HepG2 (cell line): Measurements from ENCODE around the gene MYL6. TPM values are rescaled to one million over a fixed set of nuclear protein-coding genes. Genes with fewer than 3 reads are reported as not detected.

ENCODE experiments used
- BHLHE40 ChIP-seq: IDR thresholded peaks from 2 replicates; pipeline ENCODE4 v1.6.1; 2011; ENCODE audit warnings: low read length, improper control_type of control experiment
- CHCHD3 ChIP-seq: sonication (generic); formaldehyde crosslinking; IDR thresholded peaks from 2 replicates; pipeline ENCODE4 v1.8.0; 2022; ENCODE audit warnings: mild to moderate bottlenecking, missing genetic modification reagents, moderate library complexity
- GLMP ChIP-seq: sonication (generic); formaldehyde crosslinking; IDR thresholded peaks from 2 replicates; pipeline ENCODE4 v1.9.0; 2021; ENCODE audit warnings: missing genetic modification reagents, mild to moderate bottlenecking, borderline replicate concordance
- NCOA2 ChIP-seq: sonication (generic); formaldehyde crosslinking; IDR thresholded peaks from 2 replicates; pipeline ENCODE4 v1.8.0; 2022; ENCODE audit warnings: inconsistent platforms
- NR1H2 ChIP-seq: sonication (generic); formaldehyde crosslinking; IDR thresholded peaks from 2 replicates; pipeline ENCODE4 v1.8.1; 2022; ENCODE audit warnings: low read depth, missing genetic modification reagents, borderline replicate concordance
- YEATS2 ChIP-seq: sonication (generic); formaldehyde crosslinking; IDR thresholded peaks from 2 replicates; pipeline ENCODE4 v1.4.0; 2020; ENCODE audit warnings: missing genetic modification reagents, borderline replicate concordance
- ZBED4 ChIP-seq: sonication (generic); formaldehyde crosslinking; IDR thresholded peaks from 2 replicates; pipeline ENCODE4 v1.4.0; 2020; ENCODE audit warnings: missing genetic modification reagents, borderline replicate concordance
- ZBTB42 ChIP-seq: sonication (generic); formaldehyde crosslinking; IDR thresholded peaks from 2 replicates; pipeline ENCODE4 v1.5.0; 2020; ENCODE audit warnings: mild to moderate bottlenecking, missing genetic modification reagents
- ZNF230 ChIP-seq: sonication (generic); formaldehyde crosslinking; IDR thresholded peaks from 2 replicates; pipeline ENCODE4 v1.4.0; 2020; ENCODE audit warnings: mild to moderate bottlenecking, missing genetic modification reagents
- ZNF639 ChIP-seq: conservative IDR thresholded peaks from 2 replicates; pipeline ENCODE4 v1.6.1; 2018; ENCODE audit warnings: missing genetic modification reagents
- ZXDC ChIP-seq: sonication (generic); formaldehyde crosslinking; IDR thresholded peaks from 2 replicates; pipeline ENCODE4 v1.5.0; 2020; ENCODE audit warnings: mild to moderate bottlenecking, missing genetic modification reagents
- polyA plus RNA-seq, 8 experiments: library from polyadenylated mRNA; depleted of rRNA in 3 of 8; stranded (reverse) in 7 of 8; unstranded in 1 of 8; fragments of >200 nt; fragmentation: Illumina TruSeq in 4 of 8; extraction: Trizol in 4 of 8; gene quantifications; 2 replicates each; pipeline versions ENCODE4 v1.2.1 to v1.2.3, GENCODE V29; 2011 to 2016; ENCODE audit warnings: low read depth in 4 of 8, missing spikeins in 1 of 8, mixed read lengths in 1 of 8; ENCODE audit not compliant: insufficient read depth in 1 of 8
- total RNA-seq, 5 experiments: library from RNA; depleted of rRNA; stranded (reverse); fragments of >200 nt; fragmentation: Illumina TruSeq; extraction: Trizol; gene quantifications; 2 replicates each; pipeline ENCODE4 v1.2.3, GENCODE V29; 2016; ENCODE audit warnings: low read depth in 1 of 5

MYL6 gene
- total and polyA plus RNA-seq, 2 of the 13 experiments (the other 11 are each of a cell fraction or from before 2014, with no cell fraction given) = 1,127 to 1,192 TPM

GRCh38 chr12:56127888-56128669 is 30.1 kb upstream of the MYL6 start, which contains the start of gene ESYT1 (continued):
- TF ChIP-seq ZNF639 = no peak
- TF ChIP-seq BHLHE40 = peak; percentile 94
- TF ChIP-seq ZNF230 = peak; percentile 67; the same call in 1 of the 2 replicates
- TF ChIP-seq NCOA2 (CRISPR knock-in tag) = no peak
- TF ChIP-seq ZBTB42 = no peak
- peak; percentile 70; the same call in 1 of the 2 replicates for TF ChIP-seq ZBED4 (CRISPR knock-in tag)
- no peak for TF ChIP-seq ZXDC (CRISPR knock-in tag)
- no peak for TF ChIP-seq CHCHD3 (CRISPR knock-in tag)
- no peak; the same call in none of the 2 replicates for TF ChIP-seq YEATS2
- no peak for TF ChIP-seq NR1H2 (CRISPR knock-in tag)
- no peak for TF ChIP-seq GLMP
